Dermis microvascular lymphatic vessel endothelial cell (primary cell): Measurements from ENCODE around the gene TLL2. TPM values are rescaled to one million over a fixed set of nuclear protein-coding genes. Genes with fewer than 3 reads are reported as not detected.
"Not testable (repeated sequence)": the region's sequence is repeated elsewhere in the genome, so short reads cannot be mapped to it uniquely, and the experiment has no call there.

ENCODE experiments used
- DNase-seq, 2 donors: peaks; one replicate each; pipeline versions ENCODE4 v3.0.0 to v3.0.0-alpha.2; 2010; ENCODE audit warnings: low read depth in 2 of 2
- total RNA-seq: library from RNA; depleted of rRNA; stranded (reverse); fragments of >200 nt; gene quantifications from 2 replicates; pipeline ENCODE4 v1.2.1, GENCODE V29; 2014

TLL2 gene
- under 0.01 and 0.13 TPM in 2 replicates for total RNA-seq

DNA sequence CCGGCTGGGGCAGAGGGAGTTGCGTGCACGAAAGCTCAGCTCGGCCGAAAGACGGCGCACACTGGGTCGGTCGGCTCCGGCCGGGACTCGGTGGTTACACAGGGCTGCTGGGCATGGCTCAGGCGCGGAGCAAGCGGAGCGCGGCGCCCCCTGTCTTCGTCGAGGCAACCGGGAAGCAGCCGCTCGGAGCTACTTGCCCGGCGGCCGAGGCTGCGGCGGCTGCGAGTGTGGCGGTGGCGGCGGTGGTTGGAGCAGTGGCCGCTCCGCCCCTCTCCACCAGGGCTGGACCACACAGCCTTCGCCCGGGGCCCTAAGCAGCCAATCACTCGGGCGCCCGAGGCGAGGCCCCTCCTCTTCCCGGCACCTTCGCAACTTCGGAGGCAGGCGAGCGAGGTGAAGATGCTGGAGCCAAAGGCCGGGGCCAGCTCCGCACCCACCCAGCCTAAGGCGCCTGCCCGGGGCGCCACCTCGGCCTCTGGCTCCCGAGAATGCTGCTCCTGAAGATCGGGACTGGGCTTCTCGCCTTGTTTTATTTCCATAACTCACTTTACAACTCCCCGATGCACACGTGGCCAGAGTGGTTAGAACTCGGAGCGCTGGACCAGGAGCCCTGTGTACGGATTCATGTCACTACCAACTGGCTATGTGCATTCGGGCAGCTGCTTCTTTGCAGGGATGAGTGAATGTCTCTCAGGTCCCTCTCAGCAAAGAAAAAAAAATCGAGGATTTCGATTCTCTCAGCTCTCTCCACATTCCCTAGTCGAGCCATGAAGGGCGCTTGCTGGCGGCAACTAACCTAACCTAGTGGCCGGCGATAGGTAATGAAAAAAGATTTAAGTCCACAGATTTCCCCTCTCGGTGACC, at the start of gene TLL2:
TSS of gene TLL2 (minus strand) at position 229 of the 864 bp plus-strand sequence. CDS start 241 bp downstream, outside the sequence.
- peak; percentile 52 to 93 for DNase-seq

DNA sequence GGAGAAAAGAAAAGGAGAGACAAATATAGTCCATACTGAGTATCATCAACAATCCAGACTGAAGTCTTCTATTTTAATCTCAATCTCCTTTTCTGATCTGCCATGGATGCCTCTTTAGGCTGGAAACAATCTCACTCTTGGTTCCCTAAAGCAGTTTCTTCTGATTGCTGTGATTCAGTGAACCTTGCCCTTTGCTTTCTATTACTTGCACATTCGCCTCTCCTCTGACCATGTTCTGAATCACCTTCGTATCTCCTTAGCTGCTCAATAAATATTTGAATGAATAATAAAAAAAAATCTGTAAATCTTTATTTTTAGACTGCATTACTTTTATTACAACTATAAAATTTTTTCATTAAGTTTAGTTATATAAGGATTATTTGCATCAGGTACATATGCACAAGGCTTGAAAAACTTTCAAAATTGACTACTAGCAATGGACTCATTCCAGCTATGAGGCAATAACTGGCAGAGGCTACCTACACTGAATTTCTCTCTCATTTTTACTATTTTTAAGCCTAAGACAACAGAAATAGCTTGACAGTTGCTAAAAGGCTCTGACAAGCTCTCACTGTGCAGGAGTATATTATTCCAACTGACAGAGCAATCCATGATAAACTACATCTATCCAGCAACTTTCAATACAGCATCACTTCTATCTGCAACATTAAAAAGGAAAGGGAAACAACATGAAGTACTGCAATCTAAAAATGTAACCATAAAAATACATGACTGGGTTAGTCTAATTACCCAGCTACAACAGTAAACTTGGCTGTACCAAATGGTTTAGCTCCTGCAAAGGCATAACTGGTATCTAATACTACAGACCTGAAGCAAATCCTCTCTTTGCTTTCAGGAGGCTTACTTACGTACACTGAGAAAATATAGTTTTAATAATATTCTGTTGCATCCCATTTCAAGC, 47.5 kb upstream of the TLL2 start:
- DNase-seq, result no peak

DNA sequence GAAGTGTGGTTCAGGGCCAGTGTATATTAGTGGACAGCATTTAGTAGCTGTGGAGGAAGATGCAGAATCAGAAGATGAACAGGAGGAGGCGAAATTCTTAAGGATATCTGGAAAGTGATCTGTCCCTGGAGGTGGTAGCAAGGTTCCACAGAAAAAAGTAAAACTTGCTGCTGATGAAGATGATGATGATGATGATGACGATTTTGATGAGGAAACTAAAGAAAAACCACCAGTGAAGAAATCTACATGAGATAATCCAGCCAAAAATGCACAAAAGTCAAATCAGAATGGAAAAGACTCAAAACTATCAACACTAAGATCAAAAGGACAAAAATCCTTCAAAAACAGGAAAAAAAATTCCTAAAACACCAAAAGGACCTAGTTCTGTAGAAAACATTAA, 46.8 kb upstream of the TLL2 start:
- DNase-seq, result no peak

DNA sequence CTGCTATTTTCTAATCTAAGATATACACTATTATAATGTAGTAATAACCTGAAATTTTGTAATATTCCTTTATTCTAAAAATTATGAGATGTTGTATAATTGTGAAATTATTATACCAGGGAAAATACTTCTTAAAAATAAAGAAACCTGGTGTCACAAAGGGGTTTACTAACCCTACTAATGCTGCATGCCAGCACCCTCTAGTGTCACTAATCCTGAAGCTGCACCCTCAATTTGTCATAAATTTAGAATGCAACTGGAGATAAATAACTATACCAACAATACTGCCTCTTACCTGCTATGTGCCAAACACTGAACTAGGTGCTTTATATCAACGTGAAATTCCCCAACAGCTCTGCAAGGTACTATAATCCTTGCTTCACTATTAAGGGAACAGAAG, 42.3 kb upstream of the TLL2 start:
- DNase-seq, result peak; percentile 6 to 29

DNA sequence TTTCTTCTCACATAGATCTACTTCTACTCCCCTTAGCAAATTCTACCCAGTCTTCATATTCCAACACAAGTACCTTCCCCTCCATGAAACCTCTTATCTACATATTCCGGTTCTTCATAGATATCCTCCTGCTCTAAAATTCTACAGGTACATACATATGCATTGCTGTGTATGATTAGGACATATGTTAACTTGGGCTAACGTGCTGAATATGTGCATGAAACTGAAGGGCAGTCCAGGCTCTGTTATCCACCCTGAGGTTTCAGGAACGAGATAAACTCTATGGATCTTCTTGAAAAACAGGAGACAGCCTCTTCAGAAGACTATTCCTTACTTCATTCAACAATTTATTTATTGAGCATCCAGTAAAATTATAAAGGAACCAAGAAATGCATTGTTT, 41.6 kb upstream of the TLL2 start:
- no peak for DNase-seq

DNA sequence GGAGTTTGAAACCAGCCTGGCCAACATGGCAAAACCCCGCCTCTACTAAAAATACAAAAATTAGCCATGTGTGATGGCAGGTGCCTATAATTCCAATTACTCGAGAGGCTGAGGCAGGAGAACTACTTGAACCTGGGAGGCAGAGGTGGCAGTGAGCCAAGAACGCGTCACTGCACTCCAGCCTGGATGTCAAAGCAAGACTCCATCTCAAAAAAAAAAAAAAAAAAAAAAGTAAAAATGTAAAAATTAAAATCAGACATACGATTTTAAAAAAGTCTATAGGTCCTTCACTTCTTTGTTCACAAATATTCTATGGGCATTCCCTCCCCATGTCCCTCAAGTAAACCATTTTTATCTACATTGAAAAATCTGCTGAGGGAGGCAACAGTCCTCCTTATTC, 34.9 kb upstream of the TLL2 start:
- DNase-seq, result no peak

DNA sequence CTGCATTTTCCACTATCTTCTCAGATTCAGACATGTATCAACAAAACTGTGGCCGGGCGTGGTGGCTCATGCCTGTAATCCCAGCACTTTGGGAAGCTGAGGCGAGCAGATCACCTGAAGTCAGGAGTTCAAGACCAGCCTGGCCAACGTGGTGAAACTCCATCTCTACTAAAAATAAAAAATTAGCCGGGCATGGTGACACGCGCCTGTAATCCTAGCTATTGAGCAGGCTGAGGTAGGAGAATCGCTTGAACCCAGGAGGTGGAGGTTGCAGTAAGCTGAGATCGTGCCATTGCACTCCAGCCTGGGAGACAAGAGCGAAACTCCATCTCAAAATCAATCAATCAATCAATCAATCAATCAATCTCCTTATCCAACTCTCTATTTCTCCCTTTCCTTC, 31.8 kb upstream of the TLL2 start:
- DNase-seq, result not testable (repeated sequence)

DNA sequence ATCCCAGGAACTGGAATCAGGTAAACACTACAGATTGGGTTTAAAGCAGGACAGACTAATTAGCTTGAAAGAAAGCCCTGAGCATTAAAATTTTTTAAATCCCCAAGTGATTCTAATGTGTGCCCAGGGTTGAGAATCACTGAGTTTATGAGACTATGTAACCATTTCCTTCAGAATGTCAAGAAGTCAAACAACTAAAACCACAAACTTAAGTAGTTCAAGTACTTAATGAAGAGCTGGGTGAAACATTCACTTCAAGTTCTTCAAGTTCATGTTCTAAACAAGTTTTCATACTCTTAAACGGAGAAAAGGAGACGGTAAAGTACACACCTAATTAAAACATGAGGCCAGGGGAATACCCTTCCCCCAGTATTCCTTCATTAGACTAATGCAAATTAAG, 28.2 kb upstream of the TLL2 start:
- DNase-seq, result no peak

DNA sequence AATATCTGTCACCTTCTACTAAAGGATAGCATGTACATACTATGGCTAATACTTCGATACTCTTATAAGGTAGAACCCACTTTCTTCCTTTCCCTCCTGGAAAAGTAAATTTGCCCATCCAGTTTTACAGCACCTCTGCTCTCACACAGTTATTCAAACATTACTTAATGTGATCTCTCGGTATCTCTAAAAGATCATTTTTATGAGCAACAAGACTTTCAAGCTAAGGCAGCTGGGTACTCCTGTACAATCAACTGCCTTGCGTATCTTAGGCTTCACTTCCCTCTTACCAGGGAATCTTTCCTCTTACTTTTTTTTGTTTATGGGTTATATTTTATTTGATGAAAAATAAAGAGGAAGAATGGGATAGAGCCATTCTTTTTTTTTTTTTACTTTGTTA, 26.5 kb upstream of the TLL2 start:
- DNase-seq, result no peak

DNA sequence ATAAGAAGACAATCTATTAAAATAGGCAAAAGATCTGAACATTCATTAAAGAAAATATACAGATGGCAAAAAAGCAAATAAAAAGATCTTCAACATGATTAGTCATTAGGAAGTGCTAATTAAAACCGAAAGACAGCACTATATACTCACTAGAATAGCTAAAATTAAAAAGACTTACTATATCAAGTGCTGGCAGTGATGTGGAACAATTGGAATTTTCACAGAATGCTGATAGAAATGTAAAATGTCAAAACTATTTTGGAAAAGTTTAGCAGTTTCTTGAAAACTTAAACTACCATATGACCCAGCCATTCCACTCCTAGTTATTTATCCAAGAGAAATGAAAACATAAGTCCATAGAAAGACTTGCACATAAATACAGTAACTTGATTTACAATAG, 25.0 kb upstream of the TLL2 start:
- no peak for DNase-seq

DNA sequence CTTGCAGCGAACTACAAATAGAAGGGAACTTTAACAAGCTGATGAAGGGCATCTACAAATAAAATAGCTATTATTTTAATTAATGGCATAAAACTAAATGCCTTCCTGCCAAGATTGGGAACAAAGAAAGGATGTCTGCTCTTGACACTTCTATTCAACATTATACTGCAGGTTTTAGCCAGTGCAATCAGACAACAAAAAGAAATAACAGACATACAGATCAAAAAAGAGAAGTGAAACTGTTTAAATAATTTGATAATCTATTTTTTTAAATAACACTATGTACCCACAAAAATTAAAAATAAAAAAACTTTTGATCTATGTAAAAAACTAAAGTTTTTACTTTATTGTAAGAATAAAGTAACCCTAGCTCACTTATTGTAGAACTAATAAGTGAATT, 22.4 kb upstream of the TLL2 start:
- DNase-seq, result no peak

DNA sequence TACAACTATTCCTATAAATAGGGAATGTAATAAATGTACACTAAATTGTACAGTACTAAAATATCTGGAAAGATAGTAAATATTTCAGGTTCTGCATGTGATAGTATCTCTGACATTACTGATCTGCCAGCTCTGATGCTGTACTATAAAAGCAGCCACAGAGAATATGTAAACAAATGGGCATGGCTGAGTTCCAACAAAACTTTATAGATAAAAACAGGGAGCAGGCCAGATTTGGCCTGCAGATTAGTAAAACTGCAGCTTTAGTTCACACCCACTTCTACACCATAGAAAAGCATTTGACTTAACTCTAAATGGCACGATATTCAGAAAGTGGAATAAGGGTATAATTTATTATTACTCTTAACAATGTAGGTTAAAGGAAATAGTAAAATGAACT, 18.8 kb upstream of the TLL2 start:
- peak; percentile 32 to 67 for DNase-seq

DNA sequence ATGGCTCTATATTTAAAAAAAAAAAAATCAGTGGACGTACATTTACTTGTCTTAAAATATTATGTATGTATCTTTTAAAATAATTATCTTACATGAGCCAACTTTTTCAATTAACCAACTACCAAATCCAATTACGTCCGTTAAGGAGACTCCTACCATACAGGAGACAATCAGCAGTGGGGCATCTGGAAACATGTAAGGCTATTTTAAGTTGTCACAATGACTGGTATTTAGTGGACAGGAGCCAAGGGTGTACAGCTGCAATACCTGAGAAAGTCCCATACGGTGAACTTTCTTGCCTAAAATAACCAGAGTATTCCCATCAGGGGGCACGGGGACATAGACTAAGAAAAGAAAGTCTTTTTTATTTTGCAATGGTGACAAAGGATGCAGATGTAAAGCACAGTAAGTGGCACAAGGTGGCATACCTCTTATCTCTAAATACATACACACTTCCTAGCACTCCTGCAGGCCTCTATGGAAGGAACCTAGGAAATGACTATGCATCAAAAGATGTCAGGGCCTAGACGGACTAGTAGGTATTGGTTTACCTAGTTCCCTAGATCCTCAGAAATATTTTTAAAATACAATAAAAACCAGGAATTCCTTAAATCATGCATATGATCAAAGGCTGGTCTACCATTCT, 16.0 kb upstream of the TLL2 start:
- DNase-seq, result no peak

DNA sequence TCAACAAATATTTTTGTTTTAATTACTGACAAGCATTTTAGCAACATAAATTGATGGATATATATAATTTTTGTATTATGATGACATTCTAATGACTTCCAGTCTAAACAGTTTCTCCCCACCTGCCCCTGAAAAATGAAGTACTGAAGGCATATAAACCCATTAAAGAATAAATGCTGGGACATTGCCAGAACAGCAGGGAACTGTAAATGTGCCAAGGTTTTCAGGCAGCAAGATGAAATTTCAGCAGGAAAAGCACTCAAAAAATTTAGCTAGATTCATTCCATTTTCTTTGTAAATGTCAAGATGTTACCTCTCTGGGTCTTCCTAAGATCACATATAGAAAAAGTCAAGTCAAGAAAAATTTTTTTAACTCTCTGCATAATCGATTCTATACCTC, 11.0 kb upstream of the TLL2 start:
- no peak for DNase-seq

DNA sequence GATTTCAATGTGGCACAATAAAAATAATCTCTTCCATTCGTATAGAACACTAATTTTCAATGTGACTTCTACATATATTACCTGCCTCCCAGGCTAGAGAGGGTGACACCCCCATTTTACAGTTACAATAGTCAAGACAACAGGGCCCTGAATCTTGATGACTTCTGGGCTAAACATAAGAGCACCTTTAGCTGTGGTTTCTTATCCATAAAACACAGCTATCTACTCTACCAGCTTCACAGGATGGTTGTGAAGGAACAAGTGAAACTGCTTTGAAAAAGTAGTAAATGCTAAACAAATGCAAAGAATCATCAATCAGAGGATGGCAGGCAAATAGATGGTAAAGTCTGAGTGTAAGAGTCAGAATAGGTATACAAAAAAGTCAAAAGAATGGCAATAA, 3.6 kb upstream of the TLL2 start:
- no peak for DNase-seq

DNA sequence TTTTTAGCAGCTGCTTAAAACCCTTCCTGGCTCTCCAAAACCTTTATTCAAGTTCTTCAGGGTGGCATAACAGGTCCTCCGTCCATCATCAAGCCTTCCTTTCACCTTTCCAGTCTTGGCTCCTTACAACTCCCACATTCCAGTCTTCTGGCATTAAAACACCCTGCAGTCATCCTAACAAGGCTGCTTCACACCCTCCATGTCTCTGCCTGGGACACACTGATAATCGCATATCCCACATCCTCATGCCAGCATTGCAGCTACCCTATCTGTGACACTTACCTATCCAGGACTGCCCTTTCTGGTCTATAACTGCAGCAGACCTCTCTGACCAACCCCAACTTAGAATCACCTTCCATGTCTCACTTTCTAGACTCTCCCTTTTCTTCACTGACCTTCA, 2.6 kb upstream of the TLL2 start:
- no peak for DNase-seq

DNA sequence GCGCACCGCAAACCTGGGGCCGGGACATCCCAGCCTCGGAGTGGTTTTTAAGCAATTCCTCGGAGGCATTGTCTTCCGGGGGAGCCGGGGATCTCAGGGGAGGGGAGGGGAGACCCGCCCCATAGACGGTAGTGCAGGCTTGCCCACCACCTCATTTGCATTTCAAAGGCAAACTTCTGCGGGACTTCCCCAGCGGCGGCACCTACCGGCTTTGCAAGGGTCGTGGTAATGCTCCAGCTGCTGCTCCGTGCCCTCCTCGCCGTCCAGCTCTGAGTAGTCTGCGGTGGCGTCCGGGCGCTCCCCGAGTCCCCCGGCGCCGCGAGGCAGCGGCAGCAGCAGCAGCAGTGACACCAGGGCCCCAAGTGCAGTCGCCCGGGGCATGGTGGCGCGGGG, 425 bp downstream of the TLL2 start:
- no peak for DNase-seq

DNA sequence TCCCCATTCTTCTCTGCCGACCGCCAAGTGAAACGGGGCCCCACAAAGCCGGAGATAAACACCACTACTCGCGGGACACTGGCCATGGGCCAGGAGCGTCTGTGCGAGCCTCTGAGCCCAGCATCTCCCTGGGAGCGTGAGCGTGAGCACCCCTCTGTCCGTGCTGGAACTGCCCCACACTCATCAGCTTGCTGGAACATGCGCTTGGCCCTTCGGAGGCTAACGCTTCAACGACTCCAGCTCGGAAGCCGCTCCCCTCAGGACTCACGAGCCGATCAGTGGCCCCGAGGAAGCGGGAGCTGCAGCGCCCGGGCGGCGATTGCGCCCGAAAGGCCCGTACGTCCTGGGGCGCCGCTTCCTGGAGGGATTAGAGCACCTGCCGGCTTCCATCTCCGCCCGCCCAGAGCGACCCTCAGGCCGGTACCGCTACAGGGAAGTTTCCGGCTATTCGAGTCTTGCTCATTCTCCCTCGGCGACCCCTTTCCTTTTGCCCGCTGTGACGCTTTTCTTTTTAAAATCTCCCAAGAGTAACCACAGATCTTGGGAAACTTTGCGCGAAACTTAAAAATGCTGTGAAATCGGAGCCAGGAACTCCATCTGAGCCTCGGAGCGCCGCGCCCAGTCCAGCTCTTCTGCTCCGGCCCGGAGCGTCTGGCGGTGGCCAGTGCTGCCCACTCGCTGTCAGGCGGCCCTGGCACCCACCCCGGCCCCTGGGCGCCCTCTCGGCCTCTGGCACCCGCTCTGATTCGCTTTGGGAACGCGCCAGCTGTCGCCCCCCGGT, 1.0 kb downstream of the TLL2 start:
- DNase-seq, result peak in 1 of 2 donors; percentile 18

DNA sequence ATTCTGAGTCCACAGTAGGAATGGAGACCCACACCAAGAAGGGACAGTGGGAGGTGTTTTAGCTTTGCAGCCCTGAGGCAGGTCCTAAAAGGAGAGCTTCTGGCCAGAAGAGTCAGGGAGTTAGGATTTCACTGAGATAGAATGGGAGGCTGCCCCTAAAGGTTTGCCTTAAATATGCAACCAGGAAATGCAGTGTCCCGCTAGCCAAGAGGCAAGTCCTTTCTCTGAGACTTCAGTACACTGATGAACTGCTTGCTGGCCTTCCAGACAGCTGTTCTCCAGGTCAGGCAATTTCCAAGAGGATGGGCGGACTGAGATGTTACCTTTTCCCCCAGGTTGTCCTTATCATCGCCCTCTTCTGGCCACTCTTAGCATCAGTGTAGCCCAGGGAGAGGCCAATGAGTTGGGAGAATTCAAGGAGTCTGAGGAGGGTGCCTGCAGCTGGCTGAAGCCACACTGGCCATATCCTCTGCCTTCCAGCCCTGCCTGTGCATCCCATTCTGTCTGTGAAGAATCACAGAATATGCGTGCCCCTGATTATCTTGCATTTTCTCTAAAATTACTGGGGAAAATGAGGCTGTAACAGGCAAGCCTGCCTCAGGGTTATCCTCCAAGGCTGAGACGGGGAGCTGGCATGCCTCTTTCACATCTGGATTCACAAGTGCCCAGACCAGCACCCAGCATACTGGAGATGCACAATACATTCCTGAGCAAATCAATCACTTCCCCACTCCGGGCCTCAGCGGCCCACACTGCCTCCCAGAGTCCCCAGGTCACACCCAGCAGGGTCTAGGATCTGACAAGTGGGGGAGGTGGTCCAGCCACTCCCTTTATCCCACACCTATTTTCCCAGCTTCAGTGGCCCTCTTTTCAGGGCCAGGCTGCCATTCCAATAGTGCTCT, 2.4 kb downstream of the TLL2 start:
- DNase-seq, result peak in 1 of 2 donors; percentile 37

DNA sequence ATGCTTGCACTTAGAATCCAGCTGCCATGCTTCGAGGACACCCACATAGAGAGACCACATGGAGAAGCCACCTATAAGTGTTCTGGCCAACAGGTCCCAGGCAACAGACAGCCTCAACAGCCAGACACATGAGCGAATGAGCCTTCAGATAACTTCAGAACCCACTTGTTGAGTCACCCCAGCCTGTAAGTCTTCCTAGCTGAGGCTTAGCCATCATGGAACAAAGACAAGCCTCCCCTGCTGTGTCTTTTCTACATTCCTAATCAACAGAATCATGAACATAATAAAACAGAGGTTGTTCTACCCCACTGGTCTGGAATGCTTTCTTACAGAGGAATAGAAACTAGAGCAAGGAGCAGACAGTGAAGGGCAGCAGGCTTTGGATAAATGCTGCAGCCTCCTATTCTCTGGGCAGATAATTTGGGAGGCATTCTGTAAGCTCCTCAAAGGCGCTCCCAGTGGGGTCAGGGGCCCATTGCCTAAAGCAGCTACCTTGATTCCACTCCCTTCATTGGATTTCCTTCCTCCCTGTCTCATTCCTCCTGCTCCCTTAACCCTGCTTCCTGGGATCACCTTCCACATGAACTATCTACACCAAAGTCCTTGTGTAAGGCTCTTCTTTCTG, 4.6 kb downstream of the TLL2 start:
- no peak for DNase-seq
